Measurements from ENCODE around the gene ENKUR. TPM values are rescaled to one million over a fixed set of nuclear protein-coding genes. Genes with fewer than 3 reads are reported as not detected.

ENKUR gene
- total and polyA plus RNA-seq, 10 of the 15 experiments (the other 5 are each of a cell fraction or from before 2014, with no cell fraction given), result 0.01 to 0.19 (median 0.11) TPM; not detected in 6

DNA sequence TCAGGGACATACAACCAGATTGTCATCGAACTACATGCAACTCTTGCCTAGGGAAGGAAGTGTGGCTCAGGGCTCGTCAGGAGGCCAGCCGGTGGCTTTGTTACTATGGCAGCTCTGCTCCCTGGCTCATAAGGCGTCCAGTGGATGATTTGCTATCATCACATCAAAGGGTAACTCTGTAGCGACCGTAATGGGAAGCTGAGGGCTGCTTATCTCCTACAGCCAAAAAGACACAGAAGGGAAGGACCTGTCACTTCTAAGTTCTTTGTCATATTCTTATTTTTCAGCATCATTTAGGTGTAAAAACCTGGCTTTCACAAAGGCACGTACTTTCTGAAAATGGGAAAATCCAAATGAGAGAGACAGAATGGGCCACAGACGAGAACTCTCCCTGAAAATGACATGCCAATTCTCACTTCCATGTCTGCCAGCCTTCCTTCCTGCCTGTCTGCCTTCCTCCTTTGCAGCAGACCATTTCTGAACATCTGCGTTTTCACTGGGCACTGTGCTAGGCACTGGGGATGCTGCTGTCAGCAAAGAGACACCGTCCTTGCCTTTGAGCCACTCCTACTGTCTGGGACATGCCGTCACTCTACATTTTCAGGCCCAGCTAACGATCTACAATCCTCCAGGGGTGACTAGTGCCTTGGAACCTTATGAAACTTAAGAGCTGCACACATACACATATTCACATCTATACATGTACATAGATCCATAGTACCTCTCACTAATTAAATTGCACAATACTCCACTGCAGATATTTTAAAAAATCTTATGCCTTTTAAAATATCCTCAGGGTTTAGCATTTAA is 26.9 kb downstream of the ENKUR start:
- WGBS (ENCODE audit: insufficient coverage, insufficient replicate concordance, low lambda C conversion rate, missing lambda C conversion rate), result 51% methylated on average over 12 of the region's 12 CpGs

More for the DNA sequence above, 26.9 kb downstream of the ENKUR start:
- POLR2A ChIA-PET, result interaction anchor here (0.5 to 1.7 kb wide), 5 partner anchors 53 to 778 kb away, joined by 3 to 6 read pairs (median 3); no protein-coding TSS in a partner anchor
- Histone ChIP-seq H3K4me2 (ENCODE audit: control insufficient read depth, insufficient read depth) (no peak overlapping the region), H4K20me1 (ENCODE audit: control insufficient read depth, insufficient read depth) (no peaks in the 10 kb centered on the region), H3K79me2 (ENCODE audit: control insufficient read depth, insufficient read depth, low read length) (no peaks in the 10 kb centered on the region), H3K4me3 (no peak overlapping the region), H3K36me3 (ENCODE audit: control insufficient read depth in 2 of 2, insufficient read depth in 2 of 2, low read length in 1 of 2) (no peaks in the 10 kb centered on the region), H3K4me1 (ENCODE audit: control insufficient read depth, insufficient read depth, low read length) (no peaks in the 10 kb centered on the region), H3K27me3 (replicated peaks in 1 of 2; ENCODE audit: control insufficient read depth in 2 of 2, insufficient read depth in 2 of 2, low read length in 1 of 2) (no peaks in the 10 kb centered on the region), H3K27ac (ENCODE audit: control insufficient read depth, insufficient read depth) (no peak overlapping the region), H3K9ac (ENCODE audit: control insufficient read depth, insufficient read depth, low read length) (no peak overlapping the region), H3K9me3 (replicated peaks; ENCODE audit: control insufficient read depth, insufficient read depth, low read length) (no peaks in the 10 kb centered on the region), H2AFZ (ENCODE audit: control insufficient read depth, low read depth, low read length) (no peak overlapping the region)
- TF ChIP-seq SPI1 (IDR thresholded peaks at IDR 0.05; ENCODE audit: borderline replicate concordance, insufficient read depth, low read depth, low read length) (peak; percentile 14; the same call in 1 of the 2 replicates), IKZF1 (conservative IDR thresholded peaks at IDR 0.05) (0 out of 2 replicates have a peak, but pooled peaks have one; percentile 12), STAT3 (IDR thresholded peaks at IDR 0.05; ENCODE audit: low read depth, low read length) (no peak)
- TF ChIP-seq, protein P1, sequence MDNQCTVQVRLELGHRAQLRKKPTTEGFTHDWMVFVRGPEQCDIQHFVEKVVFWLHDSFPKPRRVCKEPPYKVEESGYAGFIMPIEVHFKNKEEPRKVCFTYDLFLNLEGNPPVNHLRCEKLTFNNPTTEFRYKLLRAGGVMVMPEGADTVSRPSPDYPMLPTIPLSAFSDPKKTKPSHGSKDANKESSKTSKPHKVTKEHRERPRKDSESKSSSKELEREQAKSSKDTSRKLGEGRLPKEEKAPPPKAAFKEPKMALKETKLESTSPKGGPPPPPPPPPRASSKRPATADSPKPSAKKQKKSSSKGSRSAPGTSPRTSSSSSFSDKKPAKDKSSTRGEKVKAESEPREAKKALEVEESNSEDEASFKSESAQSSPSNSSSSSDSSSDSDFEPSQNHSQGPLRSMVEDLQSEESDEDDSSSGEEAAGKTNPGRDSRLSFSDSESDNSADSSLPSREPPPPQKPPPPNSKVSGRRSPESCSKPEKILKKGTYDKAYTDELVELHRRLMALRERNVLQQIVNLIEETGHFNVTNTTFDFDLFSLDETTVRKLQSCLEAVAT (IDR thresholded peaks at IDR 0.05), result 0 out of 2 replicates have a peak, but pooled peaks have one; percentile 31
- TF ChIP-seq, protein P2, sequence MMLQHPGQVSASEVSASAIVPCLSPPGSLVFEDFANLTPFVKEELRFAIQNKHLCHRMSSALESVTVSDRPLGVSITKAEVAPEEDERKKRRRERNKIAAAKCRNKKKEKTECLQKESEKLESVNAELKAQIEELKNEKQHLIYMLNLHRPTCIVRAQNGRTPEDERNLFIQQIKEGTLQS (IDR thresholded peaks at IDR 0.05; ENCODE audit: borderline replicate concordance, extremely low read depth, low read depth, low read length), result no peak
- in situ Hi-C loops (cut with MboI) (no loop called here), intact Hi-C loops (cut with micrococcal nuclease; ENCODE audit: unreplicated experiment) (loop anchor here (5.0 kb wide), 1 partner anchor 87 kb away; no protein-coding TSS in a partner anchor)
- BruUV-seq (replicated peaks), result no TSS peak
- SMC1A ChIA-PET (ENCODE audit: uncharacterized antibody, unreplicated experiment), result interaction anchor here (0.8 to 6.5 kb wide), 22 partner anchors 7 to 372 kb away, joined by 3 to 41 read pairs (median 8); no protein-coding TSS in a partner anchor
- FAIRE-seq (no peak), DNase-seq (ENCODE audit: low read depth, low spot score) (no peak), ATAC-seq (peak; percentile 70)
- RAD21 ChIA-PET (ENCODE audit: unreplicated experiment), result interaction anchor here (0.5 to 5.2 kb wide), 17 partner anchors 36 to 377 kb away, joined by 3 to 30 read pairs (median 5); partner anchors contain the start of gene ARHGAP21
- CTCF ChIA-PET, result interaction anchor here (0.5 to 6.5 kb wide), 26 partner anchors 10 to 612 kb away, joined by 3 to 79 read pairs (median 4); no protein-coding TSS in a partner anchor
